ENCODE measurements around the gene SCARF2. TPM values are rescaled to one million over a fixed set of nuclear protein-coding genes. Genes with fewer than 3 reads are reported as not detected.
"Not testable (repeated sequence)": the region's sequence is repeated elsewhere in the genome, so short reads cannot be mapped to it uniquely, and the experiment has no call there.

Gene SCARF2
- total and polyA plus RNA-seq, 4 donors: 8.5 to 35.4 (median 27.8) TPM

DNA sequence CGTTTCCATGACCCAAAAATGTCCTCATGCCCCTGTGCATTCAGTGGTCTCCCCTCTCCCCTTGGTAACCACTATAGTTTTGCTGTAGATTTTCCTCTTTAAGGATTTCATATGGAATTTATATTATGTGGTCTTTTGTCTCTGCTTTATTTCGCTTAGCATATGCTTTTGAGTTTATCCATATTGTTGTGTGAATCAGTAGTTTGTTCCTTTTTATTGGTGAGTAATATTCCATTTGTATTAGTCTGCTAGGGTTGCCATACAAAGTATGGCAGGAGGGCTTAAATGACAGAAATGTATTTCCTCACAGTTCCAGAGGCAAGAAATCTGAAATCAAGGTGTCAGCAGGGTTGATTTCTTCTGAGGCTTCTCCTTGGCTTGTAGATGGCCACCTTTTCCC lies 40.1 kb downstream of the SCARF2 start:
- ATAC-seq (ENCODE audit: low FRiP score): no peak

DNA sequence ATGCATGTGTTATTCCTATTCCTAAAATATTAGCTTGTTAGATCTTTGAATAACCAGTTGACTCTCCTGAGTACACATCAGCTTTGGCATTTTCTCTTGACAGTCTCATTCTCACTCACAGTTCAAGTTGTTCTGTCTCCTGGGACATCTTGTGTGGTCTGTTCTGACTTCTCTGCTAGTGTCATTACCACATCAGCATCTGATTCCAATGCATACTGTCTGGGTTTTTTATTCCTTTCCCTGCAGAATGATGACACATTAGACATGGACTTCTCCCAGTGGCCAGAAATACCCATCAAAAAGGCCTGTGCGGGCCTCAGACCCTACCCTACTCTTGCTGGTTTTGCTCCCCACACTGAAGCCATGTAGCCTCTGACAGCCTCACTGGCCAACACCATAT lies 41.0 kb downstream of the SCARF2 start:
- DNase-seq (no peak), ATAC-seq (ENCODE audit: low FRiP score) (no peak)
- intact Hi-C loops (cut with DNase I): no loop called here
- 90 to 92% methylated on average over 1 of the region's 1 CpG for WGBS, 2 donors
- no peak overlapping the region for H3K27ac ChIP-seq (ENCODE audit: low read depth in 1 of 2, low read length in 2 of 2)
- H3K36me3 ChIP-seq (ENCODE audit: control insufficient read depth in 1 of 2, insufficient read depth in 2 of 2, low read length in 1 of 2): no peaks in the 10 kb centered on the region
- no peaks in the 10 kb centered on the region for H3K27me3 ChIP-seq (ENCODE audit: control insufficient read depth in 1 of 2, insufficient read depth in 2 of 2, low read length in 1 of 2)
- peaks cover 0 to 2% of the 10 kb centered on the region in 2 donors for H3K4me1 ChIP-seq (ENCODE audit: control insufficient read depth in 1 of 2, insufficient read depth in 2 of 2, low read length in 2 of 2)
- H3K4me3 ChIP-seq (ENCODE audit: low read length in 2 of 2): no peak overlapping the region
- no peaks in the 10 kb centered on the region for H3K9me3 ChIP-seq (ENCODE audit: control insufficient read depth, low read length)

More for the DNA sequence above, 40.1 kb downstream of the SCARF2 start:
- no peak overlapping the region for H3K4me3 ChIP-seq (ENCODE audit: low read length in 2 of 2)
- no peaks in the 10 kb centered on the region for H3K27me3 ChIP-seq (ENCODE audit: control insufficient read depth in 1 of 2, insufficient read depth in 2 of 2, low read length in 1 of 2)
- H3K4me1 ChIP-seq (ENCODE audit: control insufficient read depth in 1 of 2, insufficient read depth in 2 of 2, low read length in 2 of 2): peaks cover 0 to 2% of the 10 kb centered on the region in 2 donors
- intact Hi-C loops (cut with DNase I): no loop called here
- no peaks in the 10 kb centered on the region for H3K36me3 ChIP-seq (ENCODE audit: control insufficient read depth in 1 of 2, insufficient read depth in 2 of 2, low read length in 1 of 2)
- no peaks in the 10 kb centered on the region for H3K9me3 ChIP-seq (ENCODE audit: control insufficient read depth, low read length)
- DNase-seq: no peak
- H3K27ac ChIP-seq (ENCODE audit: low read depth in 1 of 2, low read length in 2 of 2): no peak overlapping the region
- WGBS, 2 donors: 91 to 97% methylated on average over 2 of the region's 2 CpGs

DNA sequence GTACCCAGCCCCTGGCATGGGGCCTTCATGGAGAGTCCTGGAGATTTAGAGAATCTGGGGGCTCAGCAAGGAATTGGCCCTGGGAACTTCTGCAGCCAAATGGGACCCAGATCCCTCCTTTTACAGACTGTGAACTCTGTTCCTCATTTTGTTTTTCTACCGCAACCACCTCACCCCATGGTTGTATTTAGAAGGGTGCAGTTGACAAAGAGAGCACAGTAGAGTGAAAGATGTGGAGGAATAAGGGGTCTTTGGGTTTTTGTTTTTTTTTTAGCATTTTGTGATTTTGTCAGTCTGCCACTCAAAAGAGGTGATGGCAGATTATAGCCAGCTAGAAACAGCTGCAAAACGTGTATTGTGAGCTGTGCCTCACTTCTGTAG lies 41.7 kb downstream of the SCARF2 start:
- DNase-seq: peak in 1 of 2 donors; percentile 26
- H3K9me3 ChIP-seq (ENCODE audit: control insufficient read depth, low read length): no peaks in the 10 kb centered on the region
- ATAC-seq (ENCODE audit: low FRiP score): no peak
- H3K27me3 ChIP-seq (ENCODE audit: control insufficient read depth in 1 of 2, insufficient read depth in 2 of 2, low read length in 1 of 2): no peaks in the 10 kb centered on the region
- no peak overlapping the region for H3K4me3 ChIP-seq (ENCODE audit: low read length in 2 of 2)
- intact Hi-C loops (cut with DNase I): no loop called here
- H3K36me3 ChIP-seq (ENCODE audit: control insufficient read depth in 1 of 2, insufficient read depth in 2 of 2, low read length in 1 of 2): no peaks in the 10 kb centered on the region
- H3K4me1 ChIP-seq (ENCODE audit: control insufficient read depth in 1 of 2, insufficient read depth in 2 of 2, low read length in 2 of 2): peaks cover 0 to 2% of the 10 kb centered on the region in 2 donors
- H3K27ac ChIP-seq (ENCODE audit: low read depth in 1 of 2, low read length in 2 of 2): no peak overlapping the region
- WGBS, 2 donors: 66% methylated on average over 2 of the region's 2 CpGs

DNA sequence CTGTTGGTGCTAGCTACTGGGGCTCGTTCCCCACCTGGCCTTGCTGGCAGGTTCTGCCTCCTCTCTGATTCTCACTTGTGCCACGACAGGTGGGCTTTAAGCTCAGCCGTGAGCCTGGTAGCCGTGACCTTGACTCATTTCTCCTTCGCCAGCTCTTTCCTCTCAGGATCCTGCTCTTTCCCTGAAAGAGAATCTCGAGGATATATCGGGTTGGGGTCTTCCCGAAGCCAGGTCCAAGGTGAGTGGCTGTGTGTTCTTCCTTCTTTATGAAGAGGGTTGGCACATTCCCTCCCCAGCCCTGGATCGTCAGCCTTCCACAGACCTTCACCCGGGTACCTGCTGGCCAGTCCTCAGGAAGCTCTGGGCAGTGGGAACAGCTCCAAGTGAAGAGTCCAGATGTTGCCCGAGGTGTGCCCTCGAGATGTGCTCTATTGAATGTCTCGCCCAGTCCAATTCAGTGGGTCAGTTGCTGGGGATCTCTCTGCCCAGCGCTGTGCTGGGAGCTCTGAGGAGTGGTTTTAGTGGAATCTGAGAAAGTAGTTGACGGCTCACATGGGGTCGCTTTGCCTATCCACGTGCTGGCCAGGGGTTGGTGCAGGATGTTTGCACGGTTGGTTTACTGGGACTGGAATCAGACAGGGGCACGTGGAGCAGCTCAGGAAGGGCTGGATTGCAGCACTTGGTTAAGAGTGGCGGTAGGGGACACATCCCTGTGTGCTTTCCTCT lies 42.3 kb downstream of the SCARF2 start:
- intact Hi-C loops (cut with DNase I): no loop called here

DNA sequence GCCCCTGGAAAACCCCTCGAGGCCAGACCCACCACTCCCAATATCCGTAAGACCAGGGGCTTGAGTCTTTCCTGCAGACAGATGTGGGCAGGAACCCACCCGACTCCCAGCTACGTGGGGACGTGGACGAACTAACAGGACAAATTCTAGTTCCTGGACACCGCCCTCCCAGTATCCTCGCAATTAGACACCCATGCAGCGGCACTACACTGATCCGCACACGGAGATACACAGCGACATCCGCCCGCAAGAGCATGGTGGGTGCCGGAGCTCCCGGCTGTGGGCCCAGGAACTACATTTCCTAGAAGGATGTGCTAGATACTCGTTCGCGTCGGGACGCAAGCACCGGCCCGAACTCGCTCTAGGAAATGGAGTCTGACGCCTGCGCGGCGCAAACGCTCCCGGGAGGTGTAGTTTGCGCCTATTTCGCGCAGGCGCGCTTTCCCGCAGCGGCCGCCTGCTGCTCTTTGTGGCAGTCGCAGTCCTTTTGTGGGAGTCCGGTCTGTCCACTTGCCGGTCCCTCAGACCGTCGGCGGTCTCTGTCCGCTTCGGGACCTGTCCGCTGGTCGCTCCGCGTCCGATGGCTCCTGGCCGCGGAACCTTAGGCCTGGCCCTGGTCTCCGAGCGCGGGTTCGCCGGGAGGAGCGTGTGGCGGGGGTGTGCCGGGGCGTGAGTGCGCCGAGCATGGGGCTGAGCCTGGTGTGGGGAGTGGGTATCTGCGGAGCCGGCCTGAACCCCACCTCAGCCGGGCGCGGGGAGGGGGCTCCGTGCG lies 43.7 kb downstream of the SCARF2 start, which contains the start of gene ZNF74:
Gene ZNF74, plus strand, starts transcription at position 447 of the 772 bp plus-strand sequence. CDS start 478 bp downstream, outside the sequence.
- no peaks in the 10 kb centered on the region for H3K36me3 ChIP-seq (ENCODE audit: control insufficient read depth in 1 of 2, insufficient read depth in 2 of 2, low read length in 1 of 2)
- peak within 1 kb of the TSS in 1 of 2 donors; percentile 2 for H3K27ac ChIP-seq (ENCODE audit: low read depth in 1 of 2, low read length in 2 of 2)
- DNase-seq: peak; percentile 93 to 97
- intact Hi-C loops (cut with DNase I): no loop called here
- peak; percentile 96 for ATAC-seq (ENCODE audit: low FRiP score)
- H3K9me3 ChIP-seq (ENCODE audit: control insufficient read depth, low read length): peaks cover 4% of the 10 kb centered on the region
- H3K4me3 ChIP-seq (ENCODE audit: low read length in 2 of 2): peak within 1 kb of the TSS; percentile 35 to 39
- H3K4me1 ChIP-seq (ENCODE audit: control insufficient read depth in 1 of 2, insufficient read depth in 2 of 2, low read length in 2 of 2): peaks cover 0 to 2% of the 10 kb centered on the region in 2 donors
- 1 to 2% methylated on average over 71 of the region's 71 CpGs for WGBS, 2 donors
- H3K27me3 ChIP-seq (ENCODE audit: control insufficient read depth in 1 of 2, insufficient read depth in 2 of 2, low read length in 1 of 2): no peaks in the 10 kb centered on the region

More for the DNA sequence above, 42.3 kb downstream of the SCARF2 start:
- ATAC-seq (ENCODE audit: low FRiP score) (no peak), DNase-seq (peak in 1 of 2 donors; percentile 58)
- no peaks in the 10 kb centered on the region for H3K9me3 ChIP-seq (ENCODE audit: control insufficient read depth, low read length)
- no peak overlapping the region for H3K4me3 ChIP-seq (ENCODE audit: low read length in 2 of 2)
- no peaks in the 10 kb centered on the region for H3K27me3 ChIP-seq (ENCODE audit: control insufficient read depth in 1 of 2, insufficient read depth in 2 of 2, low read length in 1 of 2)
- H3K36me3 ChIP-seq (ENCODE audit: control insufficient read depth in 1 of 2, insufficient read depth in 2 of 2, low read length in 1 of 2): no peaks in the 10 kb centered on the region
- H3K27ac ChIP-seq (ENCODE audit: low read depth in 1 of 2, low read length in 2 of 2): no peak overlapping the region
- H3K4me1 ChIP-seq (ENCODE audit: control insufficient read depth in 1 of 2, insufficient read depth in 2 of 2, low read length in 2 of 2): peaks cover 0 to 2% of the 10 kb centered on the region in 2 donors
- WGBS, 2 donors: 81% methylated on average over 20 of the region's 20 CpGs

DNA sequence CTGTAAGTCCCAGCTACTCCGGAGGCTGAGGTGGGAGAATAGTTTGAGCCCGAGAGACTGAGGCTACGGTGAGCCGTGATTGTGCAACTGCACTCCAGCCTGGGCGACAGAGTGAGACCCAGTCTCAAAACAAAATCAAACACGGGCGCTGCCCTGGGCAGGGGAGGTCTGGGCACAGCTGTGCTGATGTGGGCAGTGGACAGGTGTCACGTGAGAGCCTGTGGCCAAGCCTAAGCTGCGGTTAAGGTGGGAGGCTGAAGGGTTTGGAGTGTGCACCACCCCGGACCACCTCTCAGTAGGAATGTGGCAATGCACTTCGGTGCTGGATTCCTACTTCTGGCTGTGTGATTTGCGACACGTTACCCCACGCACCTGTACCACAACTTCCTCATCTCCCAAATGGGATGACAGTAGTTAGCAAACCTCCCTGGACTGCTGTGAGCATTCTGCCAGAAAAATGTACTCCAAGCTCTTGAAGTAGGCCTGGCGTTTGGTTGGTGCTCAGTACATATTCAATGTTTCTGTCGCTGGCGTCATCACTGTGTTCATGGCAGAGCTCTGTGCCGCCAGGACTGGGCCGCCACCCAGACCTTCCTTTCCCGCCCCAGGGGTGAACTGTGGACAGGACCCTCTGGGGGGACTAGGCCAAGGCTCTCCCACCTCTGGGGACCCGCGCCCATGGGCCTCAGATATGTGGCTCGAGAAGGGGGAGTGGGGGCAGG lies 44.5 kb downstream of the SCARF2 start:
- Histone ChIP-seq H3K27ac (ENCODE audit: low read depth in 1 of 2, low read length in 2 of 2) (no peak overlapping the region), H3K4me3 (ENCODE audit: low read length in 2 of 2) (peak overlapping the region in 1 of 2 donors; percentile 25), H3K9me3 (ENCODE audit: control insufficient read depth, low read length) (peaks cover 4% of the 10 kb centered on the region), H3K27me3 (ENCODE audit: control insufficient read depth in 1 of 2, insufficient read depth in 2 of 2, low read length in 1 of 2) (no peaks in the 10 kb centered on the region), H3K4me1 (ENCODE audit: control insufficient read depth in 1 of 2, insufficient read depth in 2 of 2, low read length in 2 of 2) (peaks cover 0 to 2% of the 10 kb centered on the region in 2 donors), H3K36me3 (ENCODE audit: control insufficient read depth in 1 of 2, insufficient read depth in 2 of 2, low read length in 1 of 2) (no peaks in the 10 kb centered on the region)
- DNase-seq (no peak), ATAC-seq (ENCODE audit: low FRiP score) (peak; percentile 44)
- intact Hi-C loops (cut with DNase I): no loop called here
- 94 to 95% methylated on average over 23 of the region's 23 CpGs for WGBS, 2 donors

DNA sequence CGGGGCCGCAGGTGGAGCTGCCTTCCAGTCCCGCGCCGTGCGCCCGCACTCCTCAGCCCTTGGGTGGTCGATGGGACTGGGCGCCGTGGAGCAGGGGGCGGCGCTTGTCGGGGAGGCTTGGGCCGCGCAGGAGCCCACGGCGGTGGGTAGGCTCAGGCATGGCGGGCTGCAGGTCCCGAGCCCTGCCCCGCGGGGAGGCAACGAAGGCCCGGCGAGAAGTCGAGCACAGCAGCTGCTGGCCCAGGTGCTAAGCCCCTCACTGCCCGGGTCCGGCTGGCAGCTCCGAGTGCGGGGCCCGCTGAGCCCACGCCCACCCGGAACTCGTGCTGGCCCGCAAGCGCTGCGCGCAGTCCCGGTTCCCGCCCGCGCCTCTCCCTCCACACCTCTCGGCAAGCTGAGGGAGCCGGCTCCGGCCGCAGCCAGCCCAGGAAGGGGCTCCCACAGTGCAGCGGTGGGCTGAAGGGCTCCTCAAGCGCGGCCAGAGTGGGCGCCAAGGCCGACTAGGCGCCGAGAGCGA lies 45.2 kb downstream of the SCARF2 start:
- H3K4me3 ChIP-seq (ENCODE audit: low read length in 2 of 2); ATAC-seq (ENCODE audit: low FRiP score); H3K9me3 ChIP-seq (ENCODE audit: control insufficient read depth, low read length); H3K4me1 ChIP-seq (ENCODE audit: control insufficient read depth in 1 of 2, insufficient read depth in 2 of 2, low read length in 2 of 2); intact Hi-C loops (cut with DNase I); H3K27ac ChIP-seq (ENCODE audit: low read depth in 1 of 2, low read length in 2 of 2); H3K27me3 ChIP-seq (ENCODE audit: control insufficient read depth in 1 of 2, insufficient read depth in 2 of 2, low read length in 1 of 2); H3K36me3 ChIP-seq (ENCODE audit: control insufficient read depth in 1 of 2, insufficient read depth in 2 of 2, low read length in 1 of 2); DNase-seq: not testable (repeated sequence)
- WGBS, 2 donors: 97% methylated on average over 50 to 53 of the region's 53 CpGs

DNA sequence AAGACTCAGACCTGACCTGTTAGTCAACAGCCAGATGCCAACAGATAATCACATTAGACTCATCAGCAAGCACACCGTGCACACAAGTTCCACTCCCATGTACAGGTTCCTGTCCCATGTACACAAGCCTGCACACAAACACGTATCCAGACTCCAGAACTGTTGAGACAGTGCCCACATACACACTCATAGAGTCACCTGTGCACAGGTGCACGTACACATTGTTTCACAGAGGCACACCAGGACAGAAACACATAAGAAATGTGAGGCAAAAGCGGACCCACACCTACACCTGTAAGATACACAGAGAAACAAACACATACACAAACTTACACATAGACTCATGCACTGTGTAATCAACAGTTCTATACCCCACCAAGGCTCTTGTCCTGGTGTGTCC lies 46.4 kb downstream of the SCARF2 start:
- ATAC-seq (ENCODE audit: low FRiP score) (no peak), DNase-seq (no peak)
- H3K36me3 ChIP-seq (ENCODE audit: control insufficient read depth in 1 of 2, insufficient read depth in 2 of 2, low read length in 1 of 2): no peaks in the 10 kb centered on the region
- H3K27ac ChIP-seq (ENCODE audit: low read depth in 1 of 2, low read length in 2 of 2): no peak overlapping the region
- intact Hi-C loops (cut with DNase I): no loop called here
- H3K9me3 ChIP-seq (ENCODE audit: control insufficient read depth, low read length): peaks cover 4% of the 10 kb centered on the region
- H3K27me3 ChIP-seq (ENCODE audit: control insufficient read depth in 1 of 2, insufficient read depth in 2 of 2, low read length in 1 of 2): no peaks in the 10 kb centered on the region
- peaks cover 0 to 2% of the 10 kb centered on the region in 2 donors for H3K4me1 ChIP-seq (ENCODE audit: control insufficient read depth in 1 of 2, insufficient read depth in 2 of 2, low read length in 2 of 2)
- WGBS, 2 donors: 88% methylated on average over 4 of the region's 4 CpGs
- no peak overlapping the region for H3K4me3 ChIP-seq (ENCODE audit: low read length in 2 of 2)

Measured in aorta (tissue), 5 donors.